Measurements from ENCODE around the gene ACOX3. TPM values are rescaled to one million over a fixed set of nuclear protein-coding genes. Genes with fewer than 3 reads are reported as not detected.

The ACOX3 gene
- total and polyA plus RNA-seq, 10 of the 15 experiments (the other 5 are each of a cell fraction or from before 2014, with no cell fraction given), result 2.0 to 24.5 (median 14.0) TPM

GRCh38 chr4:8469550-8469949 is 29.0 kb upstream of the ACOX3 start (continued):
- no peak for TF ChIP-seq PAX8 (IDR thresholded peaks at IDR 0.05)
- TF ChIP-seq MYC (IDR thresholded peaks at IDR 0.05; ENCODE audit: insufficient read depth, insufficient read length, insufficient replicate concordance, low read length, severe bottlenecking), result no peak
- TF ChIP-seq SREBF1 (IDR thresholded peaks at IDR 0.05; ENCODE audit: low read length), result no peak
- no peak for TF ChIP-seq SIN3A (IDR thresholded peaks at IDR 0.05; ENCODE audit: low read depth, low read length)
- no peak for TF ChIP-seq SUZ12 (IDR thresholded peaks at IDR 0.05; ENCODE audit: unreplicated experiment)
- no peak for TF ChIP-seq FOXM1 (IDR thresholded peaks at IDR 0.05; ENCODE audit: low read depth, low read length)
- TF ChIP-seq RFX5 (IDR thresholded peaks at IDR 0.05; ENCODE audit: low read depth, low read length), result no peak
- TF ChIP-seq CUX1 (IDR thresholded peaks at IDR 0.05; ENCODE audit: insufficient replicate concordance, low read depth, low read length), result no peak
- no peak for TF ChIP-seq REST (IDR thresholded peaks at IDR 0.05; ENCODE audit: low read depth, low read length)
